A673 (cell line): ENCODE data around the gene ILDR1. TPM values are rescaled to one million over a fixed set of nuclear protein-coding genes. Genes with fewer than 3 reads are reported as not detected.

Experiments used
- BruUV-seq: library from RNA; stranded (reverse); fragments of 400-500 nt; replicated peaks from 2 replicates; lab custom pipeline; 2021; lab: Mats Ljungman, UMichigan
- CTCF ChIA-PET: fragments of 300-600 bp; sonication (Branson Sonifier 250); formaldehyde crosslinking; loops from one replicate; lab custom pipeline; 2022; ENCODE audit warnings: antibody characterized with exemption; lab: Charles Lee
- POLR2A ChIA-PET: fragments of 300-600 bp; sonication (Branson Sonifier 250); formaldehyde crosslinking; loops from one replicate; lab custom pipeline; 2022; ENCODE audit warnings: antibody characterized with exemption; ENCODE audit not compliant: low non-redundant PET; lab: Charles Lee
- DNase-seq: peaks from one replicate; pipeline ENCODE4 v3.0.0-alpha.2; 2015; ENCODE audit warnings: low spot score
- H3K27ac ChIP-seq: fragments of 200-600 bp; sonication (generic); 2 replicates; pipeline ENCODE4 v1.5.1; 2016; ENCODE audit warnings: mixed run types, low read depth, mild to moderate bottlenecking, mixed read lengths, antibody characterized with exemption, low read length; ENCODE audit not compliant: poor library complexity, severe bottlenecking
- H3K27me3 ChIP-seq: fragments of 200-600 bp; sonication (generic); replicated peaks from 2 replicates; pipeline ENCODE4 v1.6.1; 2017; ENCODE audit warnings: mixed run types, low read depth, mild to moderate bottlenecking, mixed read lengths, antibody characterized with exemption, low read length; ENCODE audit not compliant: insufficient read depth, poor library complexity
- H3K36me3 ChIP-seq: fragments of 200-600 bp; sonication (generic); 2 replicates; pipeline ENCODE4 v1.6.1; 2016; ENCODE audit warnings: mixed run types, mild to moderate bottlenecking, mixed read lengths, antibody characterized with exemption, low read length; ENCODE audit not compliant: insufficient read depth, poor library complexity, severe bottlenecking
- H3K4me1 ChIP-seq: fragments of 200-600 bp; sonication (generic); 2 replicates; pipeline ENCODE4 v1.6.1; 2017; ENCODE audit warnings: mixed run types, mild to moderate bottlenecking, mixed read lengths, antibody characterized with exemption, low read length; ENCODE audit not compliant: insufficient read depth, poor library complexity, severe bottlenecking
- H3K4me3 ChIP-seq: fragments of 200-600 bp; sonication (generic); 2 replicates; pipeline ENCODE4 v1.5.1; 2016; ENCODE audit warnings: low read depth, mixed run types, mild to moderate bottlenecking, mixed read lengths, low read length; ENCODE audit not compliant: poor library complexity, severe bottlenecking
- H3K9me3 ChIP-seq: fragments of 200-600 bp; sonication (generic); 2 replicates; pipeline ENCODE4 v1.6.1; 2016; ENCODE audit warnings: mixed run types, low read depth, mild to moderate bottlenecking, mixed read lengths, antibody characterized with exemption, low read length; ENCODE audit not compliant: poor library complexity, severe bottlenecking
- EZH2 ChIP-seq: fragments of 200-600 bp; sonication (generic); IDR thresholded peaks from 2 replicates; pipeline ENCODE4 v1.6.1; 2017; ENCODE audit warnings: borderline replicate concordance, low read depth, mild to moderate bottlenecking, mixed read lengths, antibody characterized with exemption, low read length; ENCODE audit not compliant: poor library complexity, severe bottlenecking
- intact Hi-C: fragments of 100-400 bp; cut with micrococcal nuclease; formaldehyde crosslinking; loops from one replicate; pipeline ENCODE4 v1.10.0; 2022; ENCODE audit not compliant: unreplicated experiment
- total RNA-seq: library from RNA; stranded (reverse); gene quantifications from 2 replicates; pipeline ENCODE4 v1.2.3, GENCODE V29; 2021
- TF ChIP-seq, protein P1 (sequence below): fragments of 300-800, 200-600 bp; sonication (generic); conservative IDR thresholded peaks from 2 replicates; pipeline ENCODE4 v1.5.1; 2017; ENCODE audit warnings: low read depth, mild to moderate bottlenecking, antibody characterized with exemption, low read length, moderate library complexity, mixed read lengths

The ILDR1 gene
- total RNA-seq, 1 experiment from 2014 or later = not detected

DNA sequence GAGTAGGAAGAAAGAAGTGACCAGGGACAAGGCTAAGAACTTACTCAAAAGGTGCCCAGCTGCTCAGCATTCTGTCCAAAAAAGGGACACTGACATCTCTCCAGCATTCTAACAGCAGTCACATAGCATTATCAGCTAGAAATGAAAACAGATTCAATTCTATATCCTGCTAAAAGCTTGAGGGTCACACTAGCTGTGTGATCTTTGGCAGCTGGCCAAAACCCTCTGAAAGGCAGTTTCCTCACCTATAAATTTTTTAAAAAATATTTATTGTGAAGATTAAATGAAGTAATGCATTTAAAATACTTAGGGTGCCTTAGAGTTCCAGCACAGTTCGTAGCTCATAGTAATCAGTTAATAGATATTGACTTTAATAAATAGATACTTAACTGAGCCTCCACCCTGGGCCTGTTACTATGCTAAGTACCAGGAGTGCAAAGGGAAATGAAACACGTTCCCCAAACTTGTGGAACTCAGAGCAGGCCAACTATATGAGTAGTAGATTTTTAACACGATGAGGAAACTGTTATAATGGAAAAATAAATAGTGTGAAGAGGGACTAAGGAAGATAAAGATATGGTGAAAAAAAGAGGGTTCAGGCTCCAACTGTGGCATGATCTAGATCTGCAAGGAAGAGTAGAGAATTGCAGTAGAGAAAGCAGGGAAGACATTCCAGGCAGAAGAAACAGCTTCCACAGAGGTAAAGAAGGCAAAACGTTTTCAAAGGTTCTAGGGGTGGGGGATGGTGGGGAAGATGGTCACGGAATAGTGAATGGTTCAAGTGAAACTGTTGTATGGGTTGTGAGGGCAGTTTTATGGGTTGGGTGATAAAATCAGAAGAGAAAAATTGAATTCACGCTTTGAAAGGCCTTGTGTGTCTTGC is 44.5 kb upstream of the ILDR1 start:
- Histone ChIP-seq H3K27me3 (no peaks in the 10 kb centered on the region), H3K4me3 (no peak overlapping the region), H3K9me3 (no peaks in the 10 kb centered on the region), H3K27ac (peak overlapping the region; percentile 33), H3K4me1 (peaks cover 22% of the 10 kb centered on the region), H3K36me3 (no peaks in the 10 kb centered on the region)
- ChIA-PET POLR2A (no interaction called here), CTCF (no interaction called here)
- no TSS peak for BruUV-seq
- intact Hi-C loops = no loop called here
- peak; percentile 27 for DNase-seq
- TF ChIP-seq, protein P1, sequence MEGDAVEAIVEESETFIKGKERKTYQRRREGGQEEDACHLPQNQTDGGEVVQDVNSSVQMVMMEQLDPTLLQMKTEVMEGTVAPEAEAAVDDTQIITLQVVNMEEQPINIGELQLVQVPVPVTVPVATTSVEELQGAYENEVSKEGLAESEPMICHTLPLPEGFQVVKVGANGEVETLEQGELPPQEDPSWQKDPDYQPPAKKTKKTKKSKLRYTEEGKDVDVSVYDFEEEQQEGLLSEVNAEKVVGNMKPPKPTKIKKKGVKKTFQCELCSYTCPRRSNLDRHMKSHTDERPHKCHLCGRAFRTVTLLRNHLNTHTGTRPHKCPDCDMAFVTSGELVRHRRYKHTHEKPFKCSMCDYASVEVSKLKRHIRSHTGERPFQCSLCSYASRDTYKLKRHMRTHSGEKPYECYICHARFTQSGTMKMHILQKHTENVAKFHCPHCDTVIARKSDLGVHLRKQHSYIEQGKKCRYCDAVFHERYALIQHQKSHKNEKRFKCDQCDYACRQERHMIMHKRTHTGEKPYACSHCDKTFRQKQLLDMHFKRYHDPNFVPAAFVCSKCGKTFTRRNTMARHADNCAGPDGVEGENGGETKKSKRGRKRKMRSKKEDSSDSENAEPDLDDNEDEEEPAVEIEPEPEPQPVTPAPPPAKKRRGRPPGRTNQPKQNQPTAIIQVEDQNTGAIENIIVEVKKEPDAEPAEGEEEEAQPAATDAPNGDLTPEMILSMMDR = no peak
- TF ChIP-seq EZH2 = no peak

DNA sequence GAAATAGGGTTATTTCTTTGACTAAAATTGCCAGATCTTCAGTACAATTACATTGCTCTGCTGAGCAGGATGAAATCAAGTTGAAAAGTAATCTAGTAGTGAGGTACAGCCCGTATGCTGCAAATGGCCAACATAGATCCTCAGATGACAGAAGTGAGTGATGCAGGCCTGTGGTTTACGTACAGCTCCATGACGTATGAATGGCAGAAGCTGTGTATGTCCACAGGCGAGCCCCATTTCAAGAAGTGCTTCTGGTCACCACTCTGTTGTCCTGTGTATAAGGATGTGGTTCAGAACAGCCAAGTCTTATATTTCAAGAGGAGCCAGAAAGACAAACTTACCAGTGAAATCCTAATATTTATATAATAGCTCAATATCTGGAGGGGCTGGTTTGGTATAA is 42.3 kb upstream of the ILDR1 start:
- POLR2A ChIA-PET = no interaction called here
- intact Hi-C loops = no loop called here

DNA sequence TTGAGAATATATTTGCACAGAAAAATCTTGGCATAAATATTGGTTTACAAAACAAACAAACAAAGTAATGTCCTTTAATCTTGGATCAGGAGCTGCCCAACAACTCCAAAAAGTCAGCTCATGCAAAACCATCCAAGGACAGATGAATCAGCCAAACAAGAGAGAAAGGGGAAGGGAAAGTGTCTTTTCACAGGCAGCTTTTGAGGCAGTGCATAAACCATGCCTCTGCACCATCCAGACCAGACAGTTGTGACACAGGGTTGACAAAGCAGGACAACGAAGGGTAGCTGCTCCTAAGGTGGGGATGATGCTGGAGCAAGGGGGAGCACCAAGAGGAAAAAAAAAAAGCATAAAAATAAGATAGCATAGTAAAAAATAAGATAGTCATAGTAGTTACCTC is 41.9 kb upstream of the ILDR1 start:
- ChIA-PET CTCF (no interaction called here), POLR2A (no interaction called here)
- H3K4me1 ChIP-seq = peaks cover 22% of the 10 kb centered on the region
- TF ChIP-seq EZH2 = no peak
- TF ChIP-seq, protein P1 = no peak
- no TSS peak for BruUV-seq
- no peak overlapping the region for H3K27ac ChIP-seq
- H3K4me3 ChIP-seq = no peak overlapping the region
- DNase-seq = no peak
- no peaks in the 10 kb centered on the region for H3K36me3 ChIP-seq
- H3K9me3 ChIP-seq = no peaks in the 10 kb centered on the region
- intact Hi-C loops = no loop called here
- no peaks in the 10 kb centered on the region for H3K27me3 ChIP-seq

More for the DNA sequence above, 42.3 kb upstream of the ILDR1 start:
- no peak overlapping the region for H3K4me3 ChIP-seq
- no peaks in the 10 kb centered on the region for H3K27me3 ChIP-seq
- TF ChIP-seq EZH2 = no peak
- TF ChIP-seq, protein P1 = no peak
- no peak for DNase-seq
- CTCF ChIA-PET = no interaction called here
- no peaks in the 10 kb centered on the region for H3K36me3 ChIP-seq
- H3K9me3 ChIP-seq = no peaks in the 10 kb centered on the region
- H3K4me1 ChIP-seq = peaks cover 22% of the 10 kb centered on the region
- no peak overlapping the region for H3K27ac ChIP-seq
- no TSS peak for BruUV-seq
